OCI-LY7 (cell line): ENCODE data around the gene TMPRSS3. TPM values are rescaled to one million over a fixed set of nuclear protein-coding genes. Genes with fewer than 3 reads are reported as not detected.

Source experiments
- BruUV-seq: library from RNA; stranded (reverse); fragments of 400-500 nt; replicated peaks from 2 replicates; lab custom pipeline; 2021; lab: Mats Ljungman, UMichigan
- CTCF ChIA-PET: fragments of 300-600 bp; sonication (Branson Sonifier 250); formaldehyde crosslinking; loops from one replicate; lab custom pipeline; 2022; ENCODE audit warnings: antibody characterized with exemption; ENCODE audit not compliant: unreplicated experiment; lab: Charles Lee
- POLR2A ChIA-PET: fragments of 300-600 bp; sonication (Branson Sonifier 250); formaldehyde crosslinking; loops from one replicate; lab custom pipeline; 2022; ENCODE audit warnings: antibody characterized with exemption; lab: Charles Lee
- DNase-seq: peaks from one replicate; pipeline ENCODE4 v3.0.0-alpha.2; 2015; ENCODE audit warnings: low spot score
- H2AFZ ChIP-seq: fragments of 200-600 bp; sonication (generic), shearing (Covaris generic); 2 replicates; pipeline ENCODE4 v1.6.1; 2014; ENCODE audit warnings: mild to moderate bottlenecking, antibody characterized with exemption, low read length, moderate library complexity
- H3K27ac ChIP-seq: fragments of 200-600 bp; sonication (generic); 2 replicates; pipeline ENCODE4 v1.5.1; 2014; ENCODE audit warnings: mixed run types, low read depth, mild to moderate bottlenecking, moderate library complexity, low read length, inconsistent platforms; ENCODE audit not compliant: poor library complexity, severe bottlenecking
- H3K36me3 ChIP-seq: fragments of 200-600 bp; sonication (generic); 2 replicates; pipeline ENCODE4 v1.6.1; 2014; ENCODE audit warnings: mild to moderate bottlenecking, antibody characterized with exemption, low read length, moderate library complexity, mixed read lengths; ENCODE audit not compliant: insufficient read depth
- H3K4me1 ChIP-seq: fragments of 200-600 bp; sonication (generic); 2 replicates; pipeline ENCODE4 v1.5.1; 2014; ENCODE audit warnings: mild to moderate bottlenecking, low read length; ENCODE audit not compliant: insufficient read depth, poor library complexity, severe bottlenecking
- H3K4me2 ChIP-seq: fragments of 200-600 bp; sonication (generic); 2 replicates; pipeline ENCODE4 v1.6.1; 2014; ENCODE audit warnings: mild to moderate bottlenecking, low read length
- H3K4me3 ChIP-seq: fragments of 200-600 bp; sonication (generic); 2 replicates; pipeline ENCODE4 v1.5.1; 2014; ENCODE audit warnings: mild to moderate bottlenecking, low read depth, low read length; ENCODE audit not compliant: poor library complexity, severe bottlenecking
- H3K79me2 ChIP-seq: fragments of 200-600 bp; sonication (generic); 2 replicates; pipeline ENCODE4 v1.6.1; 2016; ENCODE audit warnings: low read depth, mild to moderate bottlenecking, low read length, moderate library complexity, mixed read lengths; ENCODE audit not compliant: insufficient read depth
- H3K9me2 ChIP-seq: fragments of 200-600 bp; sonication (generic); 2 replicates; pipeline ENCODE4 v1.6.1; 2016; ENCODE audit warnings: mild to moderate bottlenecking, low read length, mixed read lengths; ENCODE audit not compliant: insufficient read depth
- H3K9me3 ChIP-seq: fragments of 200-600 bp; sonication (generic); 2 replicates; pipeline ENCODE4 v1.6.1; 2014; ENCODE audit warnings: mild to moderate bottlenecking, mixed run types, low read length, mixed read lengths
- H4K20me1 ChIP-seq: fragments of 200-600 bp; sonication (generic); 2 replicates; pipeline ENCODE4 v1.6.1; 2014; ENCODE audit warnings: mild to moderate bottlenecking, antibody characterized with exemption, low read length, moderate library complexity, mixed read lengths; ENCODE audit not compliant: insufficient read depth
- CTCF ChIP-seq: fragments of 200-600 bp; sonication (generic); conservative IDR thresholded peaks from 2 replicates; pipeline ENCODE4 v1.5.1; 2014; ENCODE audit warnings: mild to moderate bottlenecking, antibody characterized with exemption, low read length, moderate library complexity, mixed read lengths
- EZH2phosphoT487 ChIP-seq: fragments of 200-600 bp; sonication (generic); IDR thresholded peaks from 2 replicates; pipeline ENCODE4 v1.6.1; 2018; ENCODE audit warnings: low read depth, borderline replicate concordance, mild to moderate bottlenecking, mixed run types, antibody characterized with exemption, low read length, moderate library complexity, mixed read lengths
- intact Hi-C: fragments of 100-400 bp; cut with micrococcal nuclease; formaldehyde crosslinking; loops from one replicate; pipeline ENCODE4 v1.10.0; 2022; ENCODE audit not compliant: unreplicated experiment
- total RNA-seq, 2 experiments: library from RNA; depleted of rRNA in 1 of 2; stranded (reverse); fragments of >200 nt in 1 of 2; shearing (Covaris generic) in 1 of 2; gene quantifications; 2 replicates each; pipeline ENCODE4 v1.2.3, GENCODE V29; 2014 to 2022

The TMPRSS3 gene
- total RNA-seq, 2 experiments from 2014 or later: not detected

DNA sequence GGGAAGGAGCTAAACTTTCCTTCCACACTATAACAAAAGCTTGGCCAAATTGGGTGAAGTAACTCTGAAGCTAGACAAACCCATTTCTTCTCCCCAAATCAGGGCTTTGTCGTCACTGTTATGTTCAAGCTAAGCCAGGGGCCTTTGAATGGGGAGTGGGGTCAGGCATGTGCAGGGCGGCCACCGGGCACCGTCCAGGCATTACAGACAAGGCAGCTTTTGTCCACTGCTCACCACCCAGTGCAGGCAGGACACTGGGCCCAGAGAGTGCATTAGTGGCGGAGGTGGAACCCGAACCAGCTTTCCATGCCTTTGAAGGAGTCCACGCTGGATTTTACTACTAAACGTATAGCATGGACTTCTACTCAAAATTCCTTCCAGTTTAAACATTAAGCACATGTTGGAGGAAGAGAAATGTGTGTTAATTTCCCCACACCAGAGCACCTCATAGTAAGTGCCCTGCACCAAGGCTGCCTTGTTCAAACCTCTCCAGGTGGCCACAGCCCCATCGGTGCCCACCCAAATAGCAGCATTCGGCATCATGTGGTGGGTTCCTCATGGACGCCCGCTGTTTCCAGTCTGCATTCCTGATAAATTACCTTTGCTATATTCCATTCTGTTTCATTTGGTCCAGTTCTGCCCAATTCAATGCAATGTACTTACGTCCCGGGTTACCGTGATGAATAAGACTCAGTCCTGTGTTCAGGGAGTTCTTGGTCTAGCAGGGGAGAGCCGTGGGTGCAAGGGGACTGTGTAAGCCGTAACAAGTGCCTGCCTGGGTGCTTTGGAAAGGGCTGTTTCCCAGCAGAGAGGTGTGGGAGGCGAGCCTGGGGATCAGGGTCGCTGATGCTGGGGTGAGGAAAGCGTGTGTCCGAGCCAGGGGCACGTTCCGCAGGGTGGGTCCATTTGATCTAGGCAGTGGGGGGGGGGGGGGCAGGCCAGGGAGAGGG is 9.5 kb upstream of the TMPRSS3 start:
- H3K79me2 ChIP-seq: no peaks in the 10 kb centered on the region
- no peak overlapping the region for H3K4me3 ChIP-seq
- H2AFZ ChIP-seq: no peak overlapping the region
- ChIA-PET CTCF (no interaction called here), POLR2A (no interaction called here)
- TF ChIP-seq EZH2phosphoT487 (no peak), CTCF (no peak)
- no peaks in the 10 kb centered on the region for H3K9me2 ChIP-seq
- no peaks in the 10 kb centered on the region for H4K20me1 ChIP-seq
- intact Hi-C loops: no loop called here
- H3K27ac ChIP-seq: no peak overlapping the region
- no peak for DNase-seq
- H3K4me1 ChIP-seq: peaks cover 9% of the 10 kb centered on the region
- no peaks in the 10 kb centered on the region for H3K36me3 ChIP-seq
- no peak overlapping the region for H3K4me2 ChIP-seq
- no TSS peak for BruUV-seq
- peaks cover 9% of the 10 kb centered on the region; the same call in 1 of the 2 replicates for H3K9me3 ChIP-seq

DNA sequence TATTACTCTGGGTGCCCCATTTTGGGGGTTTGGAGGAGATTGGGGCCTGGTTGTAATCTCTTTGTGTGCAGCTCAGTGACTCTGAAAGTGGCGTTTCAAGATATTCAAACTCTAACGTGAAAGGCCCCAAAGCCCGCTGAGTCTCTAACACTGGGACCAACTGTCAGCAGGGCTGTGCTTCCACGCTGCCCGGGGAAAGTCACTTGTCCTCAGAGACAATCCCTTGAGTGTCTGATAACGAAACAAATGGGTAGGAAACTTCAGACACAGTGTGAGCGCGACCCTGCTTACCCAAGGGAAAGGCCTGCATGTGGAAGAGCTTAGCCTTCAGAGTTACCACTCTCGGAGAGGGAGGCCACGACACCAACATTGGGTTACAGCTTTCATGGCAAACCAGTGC is 8.7 kb upstream of the TMPRSS3 start:
- no peak overlapping the region for H2AFZ ChIP-seq
- no peak for DNase-seq
- H3K27ac ChIP-seq: no peak overlapping the region
- ChIA-PET POLR2A (interaction anchor here (1.2 kb wide), 1 partner anchor 16 kb away, joined by 3 read pairs; no protein-coding TSS in a partner anchor), CTCF (no interaction called here)
- no peaks in the 10 kb centered on the region for H3K9me2 ChIP-seq
- H3K4me3 ChIP-seq: no peak overlapping the region
- H3K4me2 ChIP-seq: no peak overlapping the region
- peaks cover 9% of the 10 kb centered on the region; the same call in 1 of the 2 replicates for H3K9me3 ChIP-seq
- intact Hi-C loops: no loop called here
- H4K20me1 ChIP-seq: no peaks in the 10 kb centered on the region
- peaks cover 9% of the 10 kb centered on the region for H3K4me1 ChIP-seq
- no peak for TF ChIP-seq EZH2phosphoT487
- TF ChIP-seq CTCF: no peak
- no peaks in the 10 kb centered on the region for H3K36me3 ChIP-seq
- BruUV-seq: no TSS peak
- H3K79me2 ChIP-seq: no peaks in the 10 kb centered on the region
